Measurements from ENCODE around the gene CCDC18.

The CCDC18 gene

GRCh38 chr1:93283496-93283895 lies 103.0 kb downstream of the CCDC18 start:
- no peak for DNase-seq (ENCODE audit: low read depth, low spot score)
- no peak overlapping the region for H3K4me3 ChIP-seq (ENCODE audit: low read length)

- no peak overlapping the region for H3K4me3 ChIP-seq (ENCODE audit: low read length)
- DNase-seq (ENCODE audit: low read depth, low spot score), result no peak
These were observed 108.0 kb downstream of the CCDC18 start for GRCh38 chr1:93288558-93288957.

- DNase-seq (ENCODE audit: low read depth, low spot score), result no peak
- no peak overlapping the region for H3K4me3 ChIP-seq (ENCODE audit: low read length)
These were observed 116.1 kb downstream of the CCDC18 start for GRCh38 chr1:93296555-93297154.

- no peak overlapping the region for H3K4me3 ChIP-seq (ENCODE audit: low read length)
- DNase-seq (ENCODE audit: low read depth, low spot score), result no peak
These were observed 120.6 kb downstream of the CCDC18 start for GRCh38 chr1:93301131-93301530.

GRCh38 chr1:93302078-93302477 lies 121.6 kb downstream of the CCDC18 start:
- H3K4me3 ChIP-seq (ENCODE audit: low read length), result no peak overlapping the region
- no peak for DNase-seq (ENCODE audit: low read depth, low spot score)

GRCh38 chr1:93304716-93305138 lies 124.2 kb downstream of the CCDC18 start:
- DNase-seq (ENCODE audit: low read depth, low spot score), result peak; percentile 63

GRCh38 chr1:93306920-93307319 lies 126.4 kb downstream of the CCDC18 start:
- H3K4me3 ChIP-seq (ENCODE audit: low read length), result no peak overlapping the region
- DNase-seq (ENCODE audit: low read depth, low spot score), result no peak

More at GRCh38 chr1:93304716-93305138, 124.2 kb downstream of the CCDC18 start:
- H3K4me3 ChIP-seq (ENCODE audit: low read length), result no peak overlapping the region

- no peak for DNase-seq (ENCODE audit: low read depth, low spot score)
- H3K4me3 ChIP-seq (ENCODE audit: low read length), result no peak overlapping the region
These were observed 132.5 kb downstream of the CCDC18 start for GRCh38 chr1:93313026-93313425.

GRCh38 chr1:93317207-93317606 lies 136.7 kb downstream of the CCDC18 start:
- H3K4me3 ChIP-seq (ENCODE audit: low read length), result no peak overlapping the region
- DNase-seq (ENCODE audit: low read depth, low spot score), result no peak

GRCh38 chr1:93317943-93318342 lies 137.4 kb downstream of the CCDC18 start:
- no peak for DNase-seq (ENCODE audit: low read depth, low spot score)
- H3K4me3 ChIP-seq (ENCODE audit: low read length), result no peak overlapping the region

GRCh38 chr1:93321720-93322119 lies 141.2 kb downstream of the CCDC18 start:
- no peak overlapping the region for H3K4me3 ChIP-seq (ENCODE audit: low read length)
- DNase-seq (ENCODE audit: low read depth, low spot score), result no peak

GRCh38 chr1:93322349-93322748 lies 141.8 kb downstream of the CCDC18 start:
- no peak for DNase-seq (ENCODE audit: low read depth, low spot score)
- H3K4me3 ChIP-seq (ENCODE audit: low read length), result no peak overlapping the region

GRCh38 chr1:93323185-93323820 lies 142.8 kb downstream of the CCDC18 start:
- no peak for DNase-seq (ENCODE audit: low read depth, low spot score)
- H3K4me3 ChIP-seq (ENCODE audit: low read length), result no peak overlapping the region

GRCh38 chr1:93324486-93325464 lies 144.3 kb downstream of the CCDC18 start:
- no peak overlapping the region for H3K4me3 ChIP-seq (ENCODE audit: low read length)
- no peak for DNase-seq (ENCODE audit: low read depth, low spot score)
